Middle frontal gyrus (tissue), 1 donor: ENCODE measurements around the gene CLRN3.

Source experiments
- DNase-seq: peaks from one replicate; pipeline ENCODE4 v3.0.0-alpha.2; 2015; ENCODE audit warnings: low spot score; ENCODE audit errors: extremely low spot score

CLRN3 gene, protein sequence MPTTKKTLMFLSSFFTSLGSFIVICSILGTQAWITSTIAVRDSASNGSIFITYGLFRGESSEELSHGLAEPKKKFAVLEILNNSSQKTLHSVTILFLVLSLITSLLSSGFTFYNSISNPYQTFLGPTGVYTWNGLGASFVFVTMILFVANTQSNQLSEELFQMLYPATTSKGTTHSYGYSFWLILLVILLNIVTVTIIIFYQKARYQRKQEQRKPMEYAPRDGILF

GRCh38 chr10:127892743-127893142, at the start of gene CLRN3:
CLRN3 (minus strand) TSS chr10:127892941; CDS start chr10:127892784, 157 bp downstream.
- DNase-seq = no peak

GRCh38 chr10:127940866-127941640, 48.3 kb upstream of the CLRN3 start:
- DNase-seq = no peak

DNA sequence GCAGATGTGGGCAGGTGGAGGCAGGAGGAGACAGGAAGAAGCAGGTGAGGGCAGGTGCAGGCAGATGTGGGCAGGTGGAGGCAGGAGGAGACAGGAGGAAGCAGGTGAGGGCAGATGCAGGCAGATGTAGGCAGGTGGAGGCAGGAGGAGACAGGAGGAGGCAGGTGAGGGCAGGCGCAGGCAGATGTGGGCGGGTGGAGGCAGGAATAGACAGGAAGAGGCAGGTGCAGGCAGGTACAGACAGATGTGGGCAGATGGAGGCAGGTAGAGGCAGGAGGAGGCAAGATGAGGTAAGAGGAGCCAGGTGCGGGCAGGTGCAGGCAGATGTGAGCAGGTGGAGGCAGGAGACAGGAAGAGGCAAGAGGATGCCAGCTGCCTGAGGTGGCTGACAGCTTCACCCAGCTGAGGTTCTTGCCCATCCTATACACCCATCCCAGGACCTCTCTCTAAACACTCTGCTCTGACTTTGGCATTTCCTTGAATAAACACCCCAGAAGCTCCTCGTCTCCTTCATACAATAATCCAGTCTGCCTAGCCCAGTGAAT, 47.1 kb upstream of the CLRN3 start:
- no peak for DNase-seq

DNA sequence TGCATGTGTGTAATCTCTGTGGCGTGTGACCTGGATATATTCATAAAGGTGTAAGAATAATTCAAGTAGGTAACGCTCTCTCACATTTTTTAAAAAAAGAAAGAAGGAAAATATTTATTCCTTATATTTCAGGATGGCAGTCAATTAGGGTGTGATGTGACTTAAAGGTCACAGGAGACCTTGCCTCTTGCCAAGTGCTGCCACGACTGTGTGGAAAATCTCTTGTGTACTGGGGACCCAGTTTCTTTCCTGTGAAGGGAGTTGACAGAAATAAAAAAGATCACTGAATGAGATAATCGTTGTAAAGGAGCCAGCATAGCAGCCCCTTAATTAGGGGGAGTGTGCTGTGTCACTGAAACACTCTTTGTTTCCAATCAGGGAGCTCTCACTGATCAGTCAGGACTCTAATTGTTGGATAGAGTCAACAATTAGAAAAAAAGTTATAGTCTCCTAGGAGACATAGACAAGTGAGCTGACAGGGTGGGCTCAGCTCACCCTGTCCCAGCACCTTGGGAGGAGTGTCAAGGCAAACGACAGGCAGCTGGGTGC, 45.2 kb upstream of the CLRN3 start:
- no peak for DNase-seq

DNA sequence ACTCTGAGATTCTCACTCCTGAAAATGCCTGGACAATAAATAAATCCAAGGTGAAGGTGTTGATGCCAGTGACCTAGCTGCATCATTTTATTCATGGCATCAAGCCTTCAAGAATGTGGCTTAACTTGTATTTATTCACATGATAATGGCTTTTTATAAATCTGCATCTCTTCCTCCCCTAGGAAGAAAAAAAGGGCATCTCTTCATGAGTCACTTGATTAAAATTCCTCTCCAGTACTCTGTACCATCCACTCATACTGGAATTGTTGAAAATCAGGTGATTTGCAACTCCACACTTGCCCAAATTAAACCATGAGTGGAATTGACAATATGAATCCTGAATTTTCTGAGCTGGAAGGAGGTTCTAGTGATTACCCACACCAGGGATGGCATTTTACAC, 44.3 kb upstream of the CLRN3 start:
- no peak for DNase-seq

DNA sequence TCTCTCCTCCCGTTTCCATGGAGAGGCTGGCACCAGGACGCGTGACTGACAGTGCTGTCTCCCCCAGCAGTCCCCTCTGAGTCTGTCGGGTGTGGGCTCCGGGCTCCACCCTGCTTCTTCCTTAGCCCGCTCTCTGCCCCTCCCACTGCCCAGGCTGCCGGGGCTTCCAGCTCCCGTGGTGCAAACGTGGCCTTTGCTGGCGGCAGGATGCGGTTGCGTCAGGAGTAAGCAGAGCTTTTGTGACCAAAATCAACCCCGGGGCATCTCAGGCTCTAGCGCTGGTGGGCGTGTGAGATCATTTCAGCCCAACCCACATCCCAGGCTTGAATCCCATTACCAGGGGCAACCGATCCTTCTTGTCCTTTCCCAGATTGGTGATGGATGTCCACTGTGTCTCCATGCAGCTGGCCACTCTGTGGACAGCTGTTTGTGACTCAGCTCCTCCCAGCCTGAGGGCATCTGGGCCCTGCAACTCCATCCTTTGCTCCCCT, 42.4 kb upstream of the CLRN3 start:
- no peak for DNase-seq

- no peak for DNase-seq
Observed at GRCh38 chr10:127934383-127934782, 41.6 kb upstream of the CLRN3 start.

- DNase-seq = no peak
Observed at GRCh38 chr10:127933271-127933670, 40.5 kb upstream of the CLRN3 start.

- no peak for DNase-seq
Observed at GRCh38 chr10:127932521-127933270, 40.0 kb upstream of the CLRN3 start.

GRCh38 chr10:127928021-127928806, 35.5 kb upstream of the CLRN3 start:
- no peak for DNase-seq

DNA sequence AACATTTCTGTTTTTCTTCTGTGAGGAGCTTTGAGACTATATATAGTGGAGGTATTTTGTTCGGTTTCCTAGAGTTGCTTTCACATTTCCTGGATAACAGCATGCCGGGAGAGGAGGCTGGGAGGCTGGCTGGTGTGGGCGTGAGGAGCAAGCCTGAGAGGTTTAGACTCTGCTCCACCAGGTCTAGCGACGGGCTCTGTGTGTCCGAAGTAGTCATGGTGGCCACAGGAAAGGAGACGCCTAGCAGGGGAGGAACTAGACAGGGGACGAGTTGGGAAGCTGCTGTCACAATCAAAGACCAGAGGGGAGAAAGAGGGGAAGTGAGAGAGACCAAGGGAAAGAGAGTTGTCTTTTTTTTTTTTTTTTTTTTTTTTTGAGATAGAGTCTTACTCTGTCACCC, 33.7 kb upstream of the CLRN3 start:
- no peak for DNase-seq

GRCh38 chr10:127925471-127926207, 32.9 kb upstream of the CLRN3 start:
- DNase-seq = no peak

- no peak for DNase-seq
Observed at GRCh38 chr10:127923646-127924045, 30.9 kb upstream of the CLRN3 start.

DNA sequence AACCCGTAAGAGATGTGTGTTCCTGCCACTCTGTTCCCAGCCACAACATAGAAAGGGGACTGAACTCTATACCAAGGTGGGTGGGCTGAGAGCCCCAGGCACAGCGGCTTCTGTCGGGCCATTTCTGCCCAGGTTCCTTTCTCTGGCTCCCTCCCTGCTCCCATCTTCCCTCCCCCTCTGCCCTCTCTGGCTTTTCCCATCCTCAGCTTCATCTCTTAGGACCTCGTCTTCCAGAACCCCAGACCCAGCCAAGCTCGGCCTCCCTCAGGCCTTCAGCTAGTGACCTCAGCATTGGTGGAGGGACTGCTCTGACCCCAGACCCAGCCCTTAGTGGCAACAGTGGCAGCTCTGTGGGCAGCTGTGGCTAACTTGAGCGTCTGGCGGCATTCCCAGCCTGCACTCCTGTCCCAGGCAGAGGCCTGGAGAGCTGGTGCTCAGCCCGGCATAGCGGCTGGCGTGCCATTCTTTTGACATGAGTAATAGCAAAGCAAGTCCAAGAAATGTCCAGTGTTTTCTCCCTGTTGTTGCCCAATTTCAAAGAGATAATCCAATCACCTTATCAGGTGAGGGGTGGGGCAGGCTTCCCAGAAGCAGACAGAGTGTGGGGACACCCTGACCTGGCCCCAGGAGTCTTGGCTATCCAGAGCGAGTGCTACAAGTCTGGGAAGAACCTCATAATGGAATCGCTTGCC, 30.1 kb upstream of the CLRN3 start:
- DNase-seq = no peak

DNA sequence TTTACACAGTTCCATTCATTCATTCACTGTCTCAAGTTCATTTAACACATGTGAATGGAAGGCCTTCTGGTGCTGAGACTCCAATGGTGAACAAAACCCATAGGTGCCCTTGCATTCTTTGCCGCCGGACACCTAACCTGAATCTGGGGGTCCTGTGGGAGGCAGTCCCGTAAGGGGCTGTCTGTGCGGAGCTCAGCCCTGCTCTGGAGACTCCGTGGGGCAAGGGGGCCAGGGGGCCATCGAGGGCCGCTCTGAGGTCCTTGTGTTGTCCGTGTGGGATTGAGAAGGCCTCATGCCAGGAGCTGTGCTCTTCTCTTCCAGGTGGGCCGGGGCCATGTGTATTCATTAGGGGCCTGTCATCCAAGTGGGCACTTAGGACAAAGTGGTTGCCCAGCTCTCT, 29.5 kb upstream of the CLRN3 start:
- DNase-seq = no peak

GRCh38 chr10:127921753-127922145, 29.0 kb upstream of the CLRN3 start:
- DNase-seq = no peak

- DNase-seq = no peak
Observed at GRCh38 chr10:127921075-127921752, 28.5 kb upstream of the CLRN3 start.

DNA sequence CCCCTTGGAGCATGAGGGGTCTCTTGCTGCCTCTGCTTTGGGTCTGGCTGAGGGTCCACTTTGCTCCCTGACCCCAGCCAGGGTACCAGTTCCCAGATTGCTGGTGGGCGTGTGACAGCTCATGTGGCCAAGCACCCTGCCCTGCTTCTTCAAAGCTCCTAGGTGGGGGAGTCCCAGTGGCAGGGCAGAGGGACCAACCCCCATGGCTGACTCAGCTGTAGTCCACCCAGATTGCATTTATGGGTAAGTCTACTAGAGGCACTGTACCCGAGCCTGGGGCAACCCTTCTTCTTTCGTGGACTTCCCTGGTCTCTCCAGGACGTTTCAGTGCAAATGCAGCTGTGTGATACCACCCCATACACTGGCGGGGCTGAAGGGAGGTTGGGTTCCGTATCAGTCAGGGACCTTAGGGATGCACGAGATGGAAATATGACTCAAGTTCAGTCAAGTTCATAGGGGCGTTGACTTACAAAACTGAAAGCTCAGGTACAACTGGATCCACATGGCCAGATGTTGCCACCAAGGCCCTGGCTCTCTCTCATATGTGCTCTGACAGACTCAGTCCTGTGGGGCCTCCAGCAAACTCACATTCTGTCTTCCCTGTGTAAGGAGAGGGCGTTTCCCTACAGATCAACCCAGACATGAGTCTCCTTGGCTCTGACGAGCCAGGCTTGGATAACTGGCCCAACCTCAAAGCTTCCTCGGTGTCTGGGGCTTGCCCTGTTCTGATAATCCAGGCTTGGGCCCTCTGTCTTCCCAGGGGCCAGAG, 27.7 kb upstream of the CLRN3 start:
- no peak for DNase-seq
